ENCODE results near the gene NCR2. TPM values are rescaled to one million over a fixed set of nuclear protein-coding genes. Genes with fewer than 3 reads are reported as not detected.

Gene NCR2
- total and polyA plus RNA-seq, 2 of the 13 experiments (the other 11 are each of a cell fraction or from before 2014, with no cell fraction given): not detected

GRCh38 chr6:41366150-41366549 lies 30.7 kb downstream of the NCR2 start:
- no peaks in the 10 kb centered on the region for H3K9me3 ChIP-seq (ENCODE audit: low read length)
- peaks cover 1 to 7% of the 10 kb centered on the region in 2 experiments; a peak in 2 of 5 replicates for H3K27me3 ChIP-seq (ENCODE audit: control insufficient read depth in 1 of 2, insufficient read depth in 2 of 2, low read length in 2 of 2)
- H3K4me1 ChIP-seq (ENCODE audit: insufficient read depth, low read length): no peaks in the 10 kb centered on the region; the same call in 1 of the 2 replicates
- H3K36me3 ChIP-seq (replicated peaks in 1 of 2; ENCODE audit: control insufficient read depth in 1 of 2, insufficient read depth in 2 of 2, low read length in 2 of 2): no peaks in the 10 kb centered on the region
- H3K79me2 ChIP-seq (ENCODE audit: insufficient read depth, low read length): no peaks in the 10 kb centered on the region
- DNase-seq (ENCODE audit: low spot score): no peak
- 27% methylated on average over 7 of the region's 7 CpGs for WGBS (ENCODE audit: low lambda C conversion rate)
- in situ Hi-C loops (cut with HindIII; ENCODE audit: extremely low pct_ligation_motif_present, low pct_unique_long_range_greater_than_20kb): loop anchor here (25.0 kb wide), 1 partner anchor 671 kb away; no protein-coding TSS in a partner anchor
- H4K20me1 ChIP-seq (ENCODE audit: insufficient read depth, low read length): no peaks in the 10 kb centered on the region
- FAIRE-seq: no peak
- intact Hi-C loops (cut with micrococcal nuclease; ENCODE audit: unreplicated experiment): loop anchor here (5.0 kb wide), 3 partner anchors 181 to 676 kb away; partner anchors contain the start of genes FOXP4 and TOMM6
- no peak overlapping the region for H3K9ac ChIP-seq (ENCODE audit: insufficient read depth, low read depth, low read length)
- H2AFZ ChIP-seq (ENCODE audit: low read length): no peak overlapping the region
- no peak overlapping the region for H3K4me2 ChIP-seq (ENCODE audit: low read depth, low read length)
- no TSS peak for BruUV-seq (replicated peaks)
- ATAC-seq: no peak
- H3K4me3 ChIP-seq (replicated peaks in 1 of 3; ENCODE audit: insufficient read depth in 1 of 3, low read depth in 2 of 3, low read length in 3 of 3): no peak overlapping the region
- CTCF ChIA-PET (ENCODE audit: low intra/inter-chr PET ratio, low total read pairs): interaction anchor here (6.6 kb wide), 1 partner anchor 318 kb away, joined by 154 read pairs; no protein-coding TSS in a partner anchor
- POLR2A ChIA-PET: no interaction called here
- no peak overlapping the region for H3K27ac ChIP-seq (ENCODE audit: extremely low read length, insufficient read depth, low read length)
- TF ChIP-seq MAFK (conservative IDR thresholded peaks at IDR 0.05 in 1 of 2, IDR thresholded peaks at IDR 0.05 in 1 of 2; ENCODE audit: low read length in 2 of 2): no peak
- no peak for TF ChIP-seq MEIS2 (CRISPR knock-in tag; IDR thresholded peaks at IDR 0.05)
- no peak for TF ChIP-seq ZNF577 (CRISPR knock-in tag; IDR thresholded peaks at IDR 0.05; ENCODE audit: borderline replicate concordance, low read depth)
- no peak for TF ChIP-seq ISL2 (CRISPR knock-in tag; IDR thresholded peaks at IDR 0.05)
- no peak for TF ChIP-seq PRDM15 (CRISPR knock-in tag; IDR thresholded peaks at IDR 0.05)
- TF ChIP-seq HNF1A (IDR thresholded peaks at IDR 0.05; ENCODE audit: low read depth): no peak
- TF ChIP-seq HNF1A (CRISPR knock-in tag; IDR thresholded peaks at IDR 0.05; ENCODE audit: borderline replicate concordance): no peak
- no peak for TF ChIP-seq ZEB1 (IDR thresholded peaks at IDR 0.05; ENCODE audit: insufficient replicate concordance, low read depth)
- no peak for TF ChIP-seq RELA (CRISPR knock-in tag; IDR thresholded peaks at IDR 0.05)
- TF ChIP-seq SMAD9 (CRISPR knock-in tag; IDR thresholded peaks at IDR 0.05): no peak
- no peak for TF ChIP-seq FOXJ3 (CRISPR knock-in tag; IDR thresholded peaks at IDR 0.05; ENCODE audit: borderline replicate concordance)

Measured in HepG2 (cell line).